CD4-positive, alpha-beta T cell (primary cell): ENCODE measurements around the gene SNX17. TPM values are rescaled to one million over a fixed set of nuclear protein-coding genes. Genes with fewer than 3 reads are reported as not detected.

Source experiments
- ATAC-seq: fragments of 200-7000 bp; cut with Tn5 transposase; one replicate; pipeline ENCODE4 v1.10.0; 2022; ENCODE audit warnings: mild to moderate bottlenecking; ENCODE audit not compliant: poor library complexity
- CTCF ChIA-PET: fragments of 350-600 bp; sonication (Branson Sonifier 250); formaldehyde crosslinking; loops from one replicate; lab custom pipeline; 2021; ENCODE audit warnings: antibody characterized with exemption, inconsistent platforms; lab: Charles Lee
- POLR2A ChIA-PET: fragments of 350-600 bp; sonication (Branson Sonifier 250); formaldehyde crosslinking; loops from one replicate; lab custom pipeline; 2021; ENCODE audit warnings: antibody characterized with exemption, inconsistent platforms; lab: Charles Lee
- DNase-seq, 14 experiments: peaks; one replicate each; pipeline ENCODE4 v3.0.0-alpha.2; 2013 to 2020; ENCODE audit warnings: mixed read lengths in 2 of 14
- H3K27ac ChIP-seq, 2 donors: one replicate each; pipeline versions ENCODE4 v1.5.1 to v1.7.0; 2013; ENCODE audit warnings: low read length in 2 of 2, low read depth in 1 of 2, mild to moderate bottlenecking in 1 of 2
- H3K27me3 ChIP-seq, 2 experiments: 1 replicate in 1 of 2; 2 replicates in 1 of 2; pipeline versions ENCODE4 v1.6.1 to v1.7.0; 2013; ENCODE audit warnings: low read length in 2 of 2, control low read depth in 1 of 2, mild to moderate bottlenecking in 1 of 2, moderate library complexity in 1 of 2; ENCODE audit not compliant: insufficient read depth in 2 of 2, control insufficient read depth in 1 of 2
- H3K36me3 ChIP-seq: one replicate; pipeline ENCODE4 v1.6.1; 2013; ENCODE audit warnings: low read length, control low read depth; ENCODE audit not compliant: insufficient read depth
- H3K4me1 ChIP-seq: one replicate; pipeline ENCODE4 v1.6.1; 2013; ENCODE audit warnings: low read length, control low read depth; ENCODE audit not compliant: insufficient read depth
- H3K4me3 ChIP-seq: one replicate; pipeline ENCODE4 v1.5.1; 2013; ENCODE audit warnings: mild to moderate bottlenecking, low read length, moderate library complexity
- H3K9me3 ChIP-seq, 2 experiments: 1 replicate in 1 of 2; 2 replicates in 1 of 2; pipeline versions ENCODE4 v1.6.1 to v1.7.0; 2013; ENCODE audit warnings: low read length in 2 of 2, mild to moderate bottlenecking in 2 of 2, control low read depth in 1 of 2, moderate library complexity in 1 of 2; ENCODE audit not compliant: control insufficient read depth in 1 of 2, insufficient read depth in 1 of 2
- H3K27ac Mint-ChIP-seq: one replicate; pipeline ENCODE4 v1.8.0; 2020; ENCODE audit warnings: mixed read lengths
- H3K27me3 Mint-ChIP-seq: one replicate; pipeline ENCODE4 v1.8.0; 2021; ENCODE audit warnings: mixed read lengths
- H3K36me3 Mint-ChIP-seq: one replicate; pipeline ENCODE4 v1.8.0; 2021; ENCODE audit warnings: low read depth, mixed read lengths
- H3K4me1 Mint-ChIP-seq: one replicate; pipeline ENCODE4 v1.8.0; 2021; ENCODE audit warnings: low read depth, mixed read lengths
- H3K4me3 Mint-ChIP-seq: one replicate; pipeline ENCODE4 v1.8.0; 2020; ENCODE audit warnings: mild to moderate bottlenecking, mixed read lengths
- H3K9me3 Mint-ChIP-seq: one replicate; pipeline ENCODE4 v1.8.0; 2020; ENCODE audit warnings: mixed read lengths
- intact Hi-C, 2 experiments: fragments of 100-400 bp; cut with DNase I in 1 of 2; cut with micrococcal nuclease in 1 of 2; formaldehyde crosslinking; loops; one replicate each; pipeline versions ENCODE4 v1.15.1 to v1.9.0; 2023 to 2025; cut with DNase I, micrococcal nuclease
- total RNA-seq, 174 experiments: library from RNA in 2 of 174; stranded (reverse) in 2 of 174; gene quantifications; one replicate each; pipeline ENCODE4 v1.2.3 and lab custom pipeline; 2021 to 2026
- TF ChIP-seq, protein P1 (sequence below): fragments of 200-600 bp; IDR thresholded peaks from one replicate; pipeline ENCODE4 v1.8.0; 2022; ENCODE audit warnings: antibody characterized with exemption, mild to moderate bottlenecking

The SNX17 gene
- total RNA-seq, 2 experiments from 2014 or later = 66.3 to 67.9 TPM

- ChIA-PET CTCF (interaction anchor here (0.8 kb wide), 1 partner anchor 15 kb away, joined by 3 read pairs; no protein-coding TSS in a partner anchor), POLR2A (interaction anchor here (1.3 kb wide), 1 partner anchor 54 kb away, joined by 3 read pairs; the partner anchor contains the start of gene PPM1G)
- Mint-ChIP-seq H3K4me3 (peak overlapping the region; percentile 71), H3K9me3 (no peaks in the 10 kb centered on the region), H3K4me1 (peaks cover 66% of the 10 kb centered on the region), H3K27me3 (no peaks in the 10 kb centered on the region), H3K36me3 (peaks cover 32% of the 10 kb centered on the region), H3K27ac (peak overlapping the region; percentile 99)
- DNase-seq (no peak), ATAC-seq (no peak)
- intact Hi-C loops = no loop called here
- Histone ChIP-seq H3K36me3 (peaks cover 6% of the 10 kb centered on the region), H3K4me3 (no peak overlapping the region), H3K4me1 (peaks cover 50% of the 10 kb centered on the region), H3K9me3 (no peaks in the 10 kb centered on the region), H3K27me3 (no peaks in the 10 kb centered on the region), H3K27ac (no peak overlapping the region)
- TF ChIP-seq, protein P1, sequence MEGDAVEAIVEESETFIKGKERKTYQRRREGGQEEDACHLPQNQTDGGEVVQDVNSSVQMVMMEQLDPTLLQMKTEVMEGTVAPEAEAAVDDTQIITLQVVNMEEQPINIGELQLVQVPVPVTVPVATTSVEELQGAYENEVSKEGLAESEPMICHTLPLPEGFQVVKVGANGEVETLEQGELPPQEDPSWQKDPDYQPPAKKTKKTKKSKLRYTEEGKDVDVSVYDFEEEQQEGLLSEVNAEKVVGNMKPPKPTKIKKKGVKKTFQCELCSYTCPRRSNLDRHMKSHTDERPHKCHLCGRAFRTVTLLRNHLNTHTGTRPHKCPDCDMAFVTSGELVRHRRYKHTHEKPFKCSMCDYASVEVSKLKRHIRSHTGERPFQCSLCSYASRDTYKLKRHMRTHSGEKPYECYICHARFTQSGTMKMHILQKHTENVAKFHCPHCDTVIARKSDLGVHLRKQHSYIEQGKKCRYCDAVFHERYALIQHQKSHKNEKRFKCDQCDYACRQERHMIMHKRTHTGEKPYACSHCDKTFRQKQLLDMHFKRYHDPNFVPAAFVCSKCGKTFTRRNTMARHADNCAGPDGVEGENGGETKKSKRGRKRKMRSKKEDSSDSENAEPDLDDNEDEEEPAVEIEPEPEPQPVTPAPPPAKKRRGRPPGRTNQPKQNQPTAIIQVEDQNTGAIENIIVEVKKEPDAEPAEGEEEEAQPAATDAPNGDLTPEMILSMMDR = no peak
Observed at GRCh38 chr2:27354597-27354927, 15.9 kb upstream of the SNX17 start.

DNA sequence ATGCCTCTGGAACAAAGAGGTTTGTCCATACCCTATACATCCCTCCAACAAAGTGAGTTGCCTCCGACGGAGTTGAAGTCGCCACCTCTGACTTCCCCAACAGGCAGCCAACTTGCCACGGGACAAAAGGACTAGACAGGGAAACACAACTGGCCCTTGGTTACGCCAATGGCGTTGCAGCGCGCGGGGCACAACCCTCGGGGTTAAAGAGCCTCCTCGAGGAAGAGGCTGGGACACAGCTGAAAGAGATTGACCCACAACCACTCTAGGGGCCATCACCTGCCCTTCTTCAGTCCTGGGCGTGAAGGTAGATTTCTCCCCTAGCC, 14.4 kb upstream of the SNX17 start:
- intact Hi-C loops = loop anchor here (1.0 to 5.0 kb wide), 6 partner anchors 14 to 1036 kb away; partner anchors contain the start of genes EIF2B4 (in 2 of the 2), MPV17 (in 2 of the 2), SNX17 (in 2 of the 2) and FOSL2 (in 1 of the 2)
- H3K36me3 Mint-ChIP-seq = peaks cover 26% of the 10 kb centered on the region
- Histone ChIP-seq H3K36me3 (no peaks in the 10 kb centered on the region), H3K27ac (peak overlapping the region; percentile 87 to 89), H3K9me3 (no peaks in the 10 kb centered on the region), H3K27me3 (no peaks in the 10 kb centered on the region), H3K4me3 (peak overlapping the region; percentile 86), H3K4me1 (peaks cover 50% of the 10 kb centered on the region)
- no peaks in the 10 kb centered on the region for H3K9me3 Mint-ChIP-seq
- H3K4me1 Mint-ChIP-seq = peaks cover 60% of the 10 kb centered on the region
- peak overlapping the region; percentile 96 for H3K4me3 Mint-ChIP-seq
- peak in 2 of 14 experiments; percentile 18 to 27 for DNase-seq
- POLR2A ChIA-PET = interaction anchor here (0.7 to 2.9 kb wide), 10 partner anchors 9 to 305 kb away, joined by 3 to 45 read pairs (median 6); partner anchors contain the start of genes CCDC121, EIF2B4, GPN1 and MPV17
- TF ChIP-seq, protein P1 = no peak
- ATAC-seq = peak; percentile 8
- H3K27ac Mint-ChIP-seq = peak overlapping the region; percentile 99
- no peaks in the 10 kb centered on the region for H3K27me3 Mint-ChIP-seq
- CTCF ChIA-PET = interaction anchor here (0.6 to 1.5 kb wide), 4 partner anchors 12 to 1514 kb away, joined by 3 to 4 read pairs (median 3); no protein-coding TSS in a partner anchor

- peaks cover 44% of the 10 kb centered on the region for H3K4me1 ChIP-seq
- peaks cover 26% of the 10 kb centered on the region for H3K36me3 Mint-ChIP-seq
- H3K27ac Mint-ChIP-seq = peak within 1 kb of the TSS; percentile 99
- DNase-seq (peak; percentile 82 to 97 (median 88)), ATAC-seq (peak; percentile 78)
- ChIA-PET CTCF (interaction anchor here (0.6 to 1.5 kb wide), 5 partner anchors 11 to 1515 kb away, joined by 3 to 4 read pairs (median 3); no protein-coding TSS in a partner anchor), POLR2A (interaction anchor here (0.7 to 2.9 kb wide), 12 partner anchors 8 to 323 kb away, joined by 3 to 45 read pairs (median 5); partner anchors contain the start of genes CCDC121, EIF2B4, GPN1 and MPV17)
- intact Hi-C loops = loop anchor here (1.0 to 5.0 kb wide), 6 partner anchors 14 to 1036 kb away; partner anchors contain the start of genes EIF2B4 (in 2 of the 2), MPV17 (in 2 of the 2), SNX17 (in 2 of the 2) and FOSL2 (in 1 of the 2)
- H3K27ac ChIP-seq = peak within 1 kb of the TSS; percentile 87 to 89
- H3K36me3 ChIP-seq = no peaks in the 10 kb centered on the region
- H3K9me3 ChIP-seq = no peaks in the 10 kb centered on the region
- TF ChIP-seq, protein P1 = no peak
- H3K27me3 ChIP-seq = no peaks in the 10 kb centered on the region
- H3K27me3 Mint-ChIP-seq = no peaks in the 10 kb centered on the region
- H3K4me3 Mint-ChIP-seq = peak within 1 kb of the TSS; percentile 96
- no peaks in the 10 kb centered on the region for H3K9me3 Mint-ChIP-seq
- H3K4me1 Mint-ChIP-seq = peaks cover 56% of the 10 kb centered on the region
- H3K4me3 ChIP-seq = peak within 1 kb of the TSS; percentile 86
Observed at GRCh38 chr2:27356382-27357181, 13.8 kb upstream of the SNX17 start, which contains the start of gene GTF3C2. GTF3C2 (minus strand) TSS chr2:27356764; CDS start chr2:27343554, 13,210 bp downstream.
